GM20431 (cell line): ENCODE results near the gene SKIDA1.

ENCODE experiments used
- in situ Hi-C: fragments of 300-500 bp; cut with MseI, MboI; formaldehyde crosslinking; loops from one replicate; pipeline ENCODE4 v1.15.0; 2020; ENCODE audit warnings: low sequenced_read_pairs; ENCODE audit not compliant: unreplicated experiment

The SKIDA1 gene

GRCh38 chr10:21517134-21518031 is 8.1 kb downstream of the SKIDA1 start:
- in situ Hi-C loops = no loop called here

- in situ Hi-C loops = no loop called here
Observed at GRCh38 chr10:21516242-21517131, 9.0 kb downstream of the SKIDA1 start.

- in situ Hi-C loops = no loop called here
Observed at GRCh38 chr10:21515361-21516241, 9.9 kb downstream of the SKIDA1 start.

- in situ Hi-C loops = no loop called here
Observed at GRCh38 chr10:21514818-21515351, 10.6 kb downstream of the SKIDA1 start.

- in situ Hi-C loops = no loop called here
Observed at GRCh38 chr10:21514129-21514817, 11.2 kb downstream of the SKIDA1 start.

GRCh38 chr10:21513405-21513788 is 12.1 kb downstream of the SKIDA1 start:
- in situ Hi-C loops = no loop called here

GRCh38 chr10:21512573-21513404 is 12.7 kb downstream of the SKIDA1 start:
- in situ Hi-C loops = no loop called here

GRCh38 chr10:21511946-21512572 is 13.4 kb downstream of the SKIDA1 start:
- in situ Hi-C loops = no loop called here

- in situ Hi-C loops = no loop called here
Observed at GRCh38 chr10:21511095-21511570, 14.3 kb downstream of the SKIDA1 start.

GRCh38 chr10:21510241-21511094 is 15.0 kb downstream of the SKIDA1 start:
- in situ Hi-C loops = no loop called here

- in situ Hi-C loops = no loop called here
Observed at GRCh38 chr10:21509341-21510240, 15.9 kb downstream of the SKIDA1 start.

GRCh38 chr10:21508706-21509331 is 16.7 kb downstream of the SKIDA1 start:
- in situ Hi-C loops = no loop called here

- in situ Hi-C loops = no loop called here
Observed at GRCh38 chr10:21507150-21507549, 18.3 kb downstream of the SKIDA1 start.

- in situ Hi-C loops = no loop called here
Observed at GRCh38 chr10:21506351-21506750, 19.1 kb downstream of the SKIDA1 start.

GRCh38 chr10:21505711-21506278 is 19.7 kb downstream of the SKIDA1 start:
- in situ Hi-C loops = no loop called here
